ENCODE measurements around the gene ASCL4.

ASCL4 gene

DNA sequence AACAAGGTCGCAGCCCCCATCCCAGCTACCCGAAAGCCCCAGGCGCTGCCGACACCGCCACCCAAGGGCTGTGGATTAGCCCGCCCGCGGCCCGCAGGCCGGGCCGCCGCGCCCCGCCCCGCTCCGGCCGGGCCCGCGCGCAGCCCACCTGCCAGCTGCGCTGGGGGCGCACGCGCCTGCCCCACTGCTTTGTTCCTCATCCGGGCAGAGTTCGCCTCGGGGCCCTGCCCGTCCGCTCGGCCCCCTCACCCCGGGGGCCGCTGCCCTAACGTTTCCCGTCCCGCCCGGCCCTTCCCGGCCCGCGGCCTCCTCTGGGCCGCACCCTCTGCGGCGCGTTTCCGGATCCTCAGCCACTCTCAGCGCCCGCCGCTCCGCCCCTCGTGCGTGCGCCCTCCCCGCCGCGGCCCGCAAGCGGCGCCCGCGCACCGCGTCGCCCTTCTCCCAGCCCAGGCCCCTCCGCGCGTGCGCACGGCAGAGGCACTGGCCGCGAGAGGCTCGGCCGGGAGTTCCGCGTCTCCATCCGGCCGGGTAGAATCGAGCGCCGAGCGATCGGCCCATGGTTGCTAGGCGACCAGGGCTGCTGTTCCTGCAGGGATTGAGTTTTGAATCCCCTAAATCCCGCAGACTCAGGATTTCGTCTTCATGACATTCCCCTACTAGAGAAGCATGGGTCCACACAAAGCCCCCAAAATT is 13.5 kb upstream of the ASCL4 start, which contains the start of gene PRDM4:
TSS of gene PRDM4 (minus strand) at position 329 of the 693 bp plus-strand sequence. CDS start 622 bp downstream, outside the sequence.
- DNase-seq (ENCODE audit: extremely low spot score): peak; percentile 97
- CTCF ChIA-PET: interaction anchor here (1.5 kb wide), 1 partner anchor 123 kb away, joined by 4 read pairs; no protein-coding TSS in a partner anchor
- TF ChIP-seq, protein P1, sequence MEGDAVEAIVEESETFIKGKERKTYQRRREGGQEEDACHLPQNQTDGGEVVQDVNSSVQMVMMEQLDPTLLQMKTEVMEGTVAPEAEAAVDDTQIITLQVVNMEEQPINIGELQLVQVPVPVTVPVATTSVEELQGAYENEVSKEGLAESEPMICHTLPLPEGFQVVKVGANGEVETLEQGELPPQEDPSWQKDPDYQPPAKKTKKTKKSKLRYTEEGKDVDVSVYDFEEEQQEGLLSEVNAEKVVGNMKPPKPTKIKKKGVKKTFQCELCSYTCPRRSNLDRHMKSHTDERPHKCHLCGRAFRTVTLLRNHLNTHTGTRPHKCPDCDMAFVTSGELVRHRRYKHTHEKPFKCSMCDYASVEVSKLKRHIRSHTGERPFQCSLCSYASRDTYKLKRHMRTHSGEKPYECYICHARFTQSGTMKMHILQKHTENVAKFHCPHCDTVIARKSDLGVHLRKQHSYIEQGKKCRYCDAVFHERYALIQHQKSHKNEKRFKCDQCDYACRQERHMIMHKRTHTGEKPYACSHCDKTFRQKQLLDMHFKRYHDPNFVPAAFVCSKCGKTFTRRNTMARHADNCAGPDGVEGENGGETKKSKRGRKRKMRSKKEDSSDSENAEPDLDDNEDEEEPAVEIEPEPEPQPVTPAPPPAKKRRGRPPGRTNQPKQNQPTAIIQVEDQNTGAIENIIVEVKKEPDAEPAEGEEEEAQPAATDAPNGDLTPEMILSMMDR (IDR thresholded peaks at IDR 0.05; ENCODE audit: control extremely low read depth, extremely low read depth, low read depth, missing control alignments): peak; percentile 81
- POLR2A ChIA-PET: no interaction called here

DNA sequence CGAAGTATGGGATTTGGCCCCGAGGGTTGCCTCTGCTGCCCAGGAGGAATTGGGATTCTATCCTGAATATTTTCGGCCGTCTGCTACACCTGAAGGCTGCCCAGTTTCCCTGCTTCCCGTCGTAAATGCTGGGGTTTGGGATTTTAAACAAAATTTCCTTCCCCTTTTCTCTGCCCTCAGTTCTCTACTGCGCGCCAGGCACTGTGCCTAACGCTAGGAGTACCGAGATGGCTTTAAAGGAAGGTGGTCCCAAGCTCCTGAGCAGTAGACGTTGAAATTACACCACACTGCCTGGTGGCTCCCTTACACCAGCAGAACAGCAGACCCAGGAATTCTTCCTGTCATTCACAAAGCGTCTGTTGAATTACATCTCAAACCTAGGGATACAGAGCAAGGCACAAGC is 13.0 kb upstream of the ASCL4 start:
- TF ChIP-seq, protein P1 (IDR thresholded peaks at IDR 0.05; ENCODE audit: control extremely low read depth, extremely low read depth, low read depth, missing control alignments): no peak
- POLR2A ChIA-PET: no interaction called here
- CTCF ChIA-PET: interaction anchor here (0.8 kb wide), 1 partner anchor 83 kb away, joined by 3 read pairs; no protein-coding TSS in a partner anchor
- no peak for DNase-seq (ENCODE audit: extremely low spot score)

DNA sequence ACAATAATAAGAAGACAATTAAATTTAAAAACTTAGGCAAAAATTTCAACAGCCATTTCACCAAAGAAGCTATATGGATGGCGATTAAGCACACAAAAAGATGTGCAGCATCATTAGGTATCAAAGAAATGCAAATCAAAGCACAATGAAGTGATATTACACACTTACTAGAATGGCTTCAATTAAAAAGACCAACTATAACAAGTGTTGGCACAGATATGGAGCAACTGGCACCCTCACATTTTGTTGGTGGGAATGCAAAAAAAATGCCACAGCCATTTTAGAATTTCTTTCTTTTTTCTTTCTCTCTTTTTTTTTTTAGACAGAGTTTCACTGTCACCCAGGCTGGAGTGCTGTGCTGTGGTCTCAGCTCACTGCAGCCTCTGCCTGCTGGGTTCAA is 11.6 kb upstream of the ASCL4 start:
- TF ChIP-seq, protein P1 (IDR thresholded peaks at IDR 0.05; ENCODE audit: control extremely low read depth, extremely low read depth, low read depth, missing control alignments): no peak
- ChIA-PET POLR2A (no interaction called here), CTCF (interaction anchor here (1.3 to 1.5 kb wide), 3 partner anchors 14 to 124 kb away, joined by 4 read pairs; no protein-coding TSS in a partner anchor)
- DNase-seq (ENCODE audit: extremely low spot score): no peak

DNA sequence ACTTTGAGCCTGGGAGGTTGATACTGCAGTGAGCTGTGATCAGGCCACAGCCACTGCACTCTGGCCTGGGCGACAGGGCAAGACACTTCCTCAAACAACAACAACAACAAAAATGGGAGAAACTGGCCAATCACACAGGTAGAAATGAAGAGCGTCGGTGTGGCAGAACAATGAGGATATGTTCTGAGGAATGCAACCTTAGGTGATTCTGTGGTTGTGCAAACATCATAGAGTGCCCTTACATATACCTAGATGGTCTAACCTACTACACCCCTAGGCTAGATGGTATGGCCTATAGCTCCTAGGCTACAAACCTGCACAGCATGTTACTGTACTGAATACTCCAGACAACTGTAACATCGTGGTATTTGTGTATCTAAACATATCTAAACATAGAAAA is 9.9 kb upstream of the ASCL4 start:
- POLR2A ChIA-PET: no interaction called here
- TF ChIP-seq, protein P1 (IDR thresholded peaks at IDR 0.05; ENCODE audit: control extremely low read depth, extremely low read depth, low read depth, missing control alignments): no peak
- DNase-seq (ENCODE audit: extremely low spot score): no peak
- CTCF ChIA-PET: interaction anchor here (1.0 to 1.4 kb wide), 2 partner anchors 88 to 121 kb away, joined by 3 read pairs; no protein-coding TSS in a partner anchor

DNA sequence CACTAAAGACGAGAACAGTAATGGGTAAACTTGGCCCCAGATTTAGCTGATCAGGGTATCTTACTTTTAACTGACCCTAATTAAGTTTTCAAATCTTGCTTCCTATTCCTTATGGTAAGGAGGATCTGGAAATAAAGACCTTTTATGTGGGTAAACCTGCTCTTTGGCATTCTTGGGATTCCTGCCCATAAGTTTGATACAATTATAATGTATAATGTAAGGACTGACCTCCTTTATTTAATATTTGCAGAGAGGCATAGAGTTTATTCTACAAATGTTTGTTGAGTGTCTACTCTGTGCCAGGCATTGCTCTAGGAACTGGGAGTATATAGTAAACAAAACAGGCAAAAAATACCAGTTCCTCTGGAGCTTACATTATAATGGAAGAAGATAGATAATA is 9.2 kb upstream of the ASCL4 start:
- ChIA-PET POLR2A (no interaction called here), CTCF (interaction anchor here (1.4 kb wide), 2 partner anchors 89 to 147 kb away, joined by 3 read pairs; no protein-coding TSS in a partner anchor)
- no peak for DNase-seq (ENCODE audit: extremely low spot score)
- TF ChIP-seq, protein P1 (IDR thresholded peaks at IDR 0.05; ENCODE audit: control extremely low read depth, extremely low read depth, low read depth, missing control alignments): no peak

DNA sequence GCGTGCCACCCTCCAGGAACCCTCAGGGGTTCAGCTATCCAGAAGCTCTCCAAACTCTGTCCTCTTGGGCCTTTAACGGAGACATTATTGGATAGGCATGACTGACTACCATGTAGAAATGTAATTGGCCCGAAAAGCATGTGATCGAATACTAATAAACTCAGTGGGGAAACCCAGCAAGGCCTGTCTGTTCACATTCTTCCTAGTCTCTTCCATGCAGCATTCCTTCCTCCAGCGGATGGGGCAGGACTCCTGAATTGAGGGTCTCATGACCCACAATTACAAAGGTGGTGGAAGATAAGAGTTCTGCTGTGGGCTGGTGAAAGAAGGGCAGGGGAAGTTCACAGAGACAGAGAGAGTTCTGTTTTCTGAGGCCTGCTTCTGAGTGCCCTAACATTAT is 7.0 kb upstream of the ASCL4 start:
- TF ChIP-seq, protein P1 (IDR thresholded peaks at IDR 0.05; ENCODE audit: control extremely low read depth, extremely low read depth, low read depth, missing control alignments): no peak
- ChIA-PET CTCF (interaction anchor here (3.2 kb wide), 1 partner anchor 119 kb away, joined by 9 read pairs; no protein-coding TSS in a partner anchor), POLR2A (no interaction called here)
- DNase-seq (ENCODE audit: extremely low spot score): no peak
